ENCODE measurements around the gene XCR1. TPM values are rescaled to one million over a fixed set of nuclear protein-coding genes. Genes with fewer than 3 reads are reported as not detected.

XCR1 gene
- total and polyA plus RNA-seq, 2 experiments from 2014 or later: not detected

DNA sequence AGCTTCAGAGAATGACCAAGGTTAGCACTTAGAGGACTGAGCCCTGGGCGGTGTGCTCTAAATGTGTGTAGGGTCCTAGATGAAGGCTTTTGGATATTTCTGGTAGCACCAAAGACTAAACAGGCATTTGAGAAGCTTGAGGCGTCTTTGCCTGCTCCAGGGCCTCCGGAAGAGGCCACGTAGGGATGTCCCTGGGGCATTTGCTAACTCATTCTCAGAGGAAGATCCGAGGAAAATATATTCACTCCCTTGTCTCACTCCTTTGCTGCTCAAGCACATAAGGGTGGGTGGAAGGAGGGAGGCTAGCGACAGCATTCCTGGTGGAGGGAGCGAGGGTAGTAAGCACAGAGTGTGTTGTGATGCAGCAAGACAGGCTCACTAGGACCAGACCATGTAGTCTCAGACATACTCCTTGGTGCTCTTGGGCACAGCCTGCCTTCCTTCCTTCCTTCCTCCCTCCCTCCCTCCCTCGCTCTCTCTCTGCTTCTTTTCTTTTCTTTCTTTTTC lies 38.5 kb upstream of the XCR1 start (continued):
- TF ChIP-seq, protein P1, sequence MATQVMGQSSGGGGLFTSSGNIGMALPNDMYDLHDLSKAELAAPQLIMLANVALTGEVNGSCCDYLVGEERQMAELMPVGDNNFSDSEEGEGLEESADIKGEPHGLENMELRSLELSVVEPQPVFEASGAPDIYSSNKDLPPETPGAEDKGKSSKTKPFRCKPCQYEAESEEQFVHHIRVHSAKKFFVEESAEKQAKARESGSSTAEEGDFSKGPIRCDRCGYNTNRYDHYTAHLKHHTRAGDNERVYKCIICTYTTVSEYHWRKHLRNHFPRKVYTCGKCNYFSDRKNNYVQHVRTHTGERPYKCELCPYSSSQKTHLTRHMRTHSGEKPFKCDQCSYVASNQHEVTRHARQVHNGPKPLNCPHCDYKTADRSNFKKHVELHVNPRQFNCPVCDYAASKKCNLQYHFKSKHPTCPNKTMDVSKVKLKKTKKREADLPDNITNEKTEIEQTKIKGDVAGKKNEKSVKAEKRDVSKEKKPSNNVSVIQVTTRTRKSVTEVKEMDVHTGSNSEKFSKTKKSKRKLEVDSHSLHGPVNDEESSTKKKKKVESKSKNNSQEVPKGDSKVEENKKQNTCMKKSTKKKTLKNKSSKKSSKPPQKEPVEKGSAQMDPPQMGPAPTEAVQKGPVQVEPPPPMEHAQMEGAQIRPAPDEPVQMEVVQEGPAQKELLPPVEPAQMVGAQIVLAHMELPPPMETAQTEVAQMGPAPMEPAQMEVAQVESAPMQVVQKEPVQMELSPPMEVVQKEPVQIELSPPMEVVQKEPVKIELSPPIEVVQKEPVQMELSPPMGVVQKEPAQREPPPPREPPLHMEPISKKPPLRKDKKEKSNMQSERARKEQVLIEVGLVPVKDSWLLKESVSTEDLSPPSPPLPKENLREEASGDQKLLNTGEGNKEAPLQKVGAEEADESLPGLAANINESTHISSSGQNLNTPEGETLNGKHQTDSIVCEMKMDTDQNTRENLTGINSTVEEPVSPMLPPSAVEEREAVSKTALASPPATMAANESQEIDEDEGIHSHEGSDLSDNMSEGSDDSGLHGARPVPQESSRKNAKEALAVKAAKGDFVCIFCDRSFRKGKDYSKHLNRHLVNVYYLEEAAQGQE (IDR thresholded peaks at IDR 0.05; ENCODE audit: unreplicated experiment): no peak

DNA sequence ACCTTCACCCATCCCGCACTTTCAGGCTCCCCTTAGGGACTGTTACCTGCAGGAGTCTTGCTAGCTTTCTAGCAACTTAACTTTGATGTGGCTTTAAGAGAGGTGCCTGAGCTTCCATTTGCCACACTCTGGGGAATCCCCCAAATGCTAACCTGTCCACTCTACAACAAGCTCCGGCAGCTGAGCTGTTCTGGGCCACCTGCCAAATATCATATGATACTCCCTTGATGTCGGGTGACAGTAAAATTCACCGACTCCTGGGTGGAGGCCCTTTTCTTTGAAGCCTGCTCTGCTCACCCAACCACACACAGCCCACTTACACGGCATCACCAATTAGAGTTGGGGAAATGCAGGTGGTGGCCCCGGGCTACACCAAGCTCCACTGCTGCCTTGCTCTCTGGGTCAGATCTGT lies 38.0 kb upstream of the XCR1 start:
- Histone ChIP-seq H3K4me3 (no peak overlapping the region), H3K27me3 (ENCODE audit: insufficient read depth) (no peaks in the 10 kb centered on the region), H3K4me1 (ENCODE audit: insufficient read depth) (peaks cover 8% of the 10 kb centered on the region; the same call in 1 of the 2 replicates), H3K9me2 (ENCODE audit: insufficient read depth) (peaks cover 11% of the 10 kb centered on the region; the same call in 1 of the 2 replicates), H3K4me2 (no peak overlapping the region), H4K20me1 (replicated peaks; ENCODE audit: insufficient read depth) (no peaks in the 10 kb centered on the region), H3F3A (replicated peaks; ENCODE audit: low read depth) (no peaks in the 10 kb centered on the region), H2AFZ (no peak overlapping the region), H3K79me2 (replicated peaks; ENCODE audit: insufficient read depth) (no peaks in the 10 kb centered on the region), H3K27ac (ENCODE audit: low read depth) (no peak overlapping the region), H3K36me3 (ENCODE audit: insufficient read depth) (no peaks in the 10 kb centered on the region)
- H3K27ac Mint-ChIP-seq: no peak overlapping the region
- peaks cover 13% of the 10 kb centered on the region for H3K4me1 Mint-ChIP-seq
- no peaks in the 10 kb centered on the region for H3K36me3 Mint-ChIP-seq (ENCODE audit: low read depth)
- H3K9me3 Mint-ChIP-seq: no peaks in the 10 kb centered on the region
- DNase-seq (ENCODE audit: low spot score): no peak
- H3K4me3 Mint-ChIP-seq: no peak overlapping the region
- peaks cover 3% of the 10 kb centered on the region for H3K27me3 Mint-ChIP-seq (ENCODE audit: insufficient read depth, low read depth, poor library complexity)
- ATAC-seq: no peak
- TF ChIP-seq ZNF331 (CRISPR knock-in tag; IDR thresholded peaks at IDR 0.05; ENCODE audit: low read depth) (no peak), STAT1 (IDR thresholded peaks at IDR 0.05; ENCODE audit: unreplicated experiment) (no peak), EZH2phosphoT487 (IDR thresholded peaks at IDR 0.05; ENCODE audit: unreplicated experiment) (no peak), CREB1 (CRISPR knock-in tag; IDR thresholded peaks at IDR 0.05; ENCODE audit: low read depth) (no peak), POLR2AphosphoS5 (IDR thresholded peaks at IDR 0.05; ENCODE audit: low read depth) (no peak), NANOG (IDR thresholded peaks at IDR 0.05; ENCODE audit: borderline replicate concordance) (no peak)
- TF ChIP-seq, protein P2, sequence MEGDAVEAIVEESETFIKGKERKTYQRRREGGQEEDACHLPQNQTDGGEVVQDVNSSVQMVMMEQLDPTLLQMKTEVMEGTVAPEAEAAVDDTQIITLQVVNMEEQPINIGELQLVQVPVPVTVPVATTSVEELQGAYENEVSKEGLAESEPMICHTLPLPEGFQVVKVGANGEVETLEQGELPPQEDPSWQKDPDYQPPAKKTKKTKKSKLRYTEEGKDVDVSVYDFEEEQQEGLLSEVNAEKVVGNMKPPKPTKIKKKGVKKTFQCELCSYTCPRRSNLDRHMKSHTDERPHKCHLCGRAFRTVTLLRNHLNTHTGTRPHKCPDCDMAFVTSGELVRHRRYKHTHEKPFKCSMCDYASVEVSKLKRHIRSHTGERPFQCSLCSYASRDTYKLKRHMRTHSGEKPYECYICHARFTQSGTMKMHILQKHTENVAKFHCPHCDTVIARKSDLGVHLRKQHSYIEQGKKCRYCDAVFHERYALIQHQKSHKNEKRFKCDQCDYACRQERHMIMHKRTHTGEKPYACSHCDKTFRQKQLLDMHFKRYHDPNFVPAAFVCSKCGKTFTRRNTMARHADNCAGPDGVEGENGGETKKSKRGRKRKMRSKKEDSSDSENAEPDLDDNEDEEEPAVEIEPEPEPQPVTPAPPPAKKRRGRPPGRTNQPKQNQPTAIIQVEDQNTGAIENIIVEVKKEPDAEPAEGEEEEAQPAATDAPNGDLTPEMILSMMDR (conservative IDR thresholded peaks at IDR 0.05; ENCODE audit: low read depth in 2 of 2): no peak
- TF ChIP-seq, protein P3, sequence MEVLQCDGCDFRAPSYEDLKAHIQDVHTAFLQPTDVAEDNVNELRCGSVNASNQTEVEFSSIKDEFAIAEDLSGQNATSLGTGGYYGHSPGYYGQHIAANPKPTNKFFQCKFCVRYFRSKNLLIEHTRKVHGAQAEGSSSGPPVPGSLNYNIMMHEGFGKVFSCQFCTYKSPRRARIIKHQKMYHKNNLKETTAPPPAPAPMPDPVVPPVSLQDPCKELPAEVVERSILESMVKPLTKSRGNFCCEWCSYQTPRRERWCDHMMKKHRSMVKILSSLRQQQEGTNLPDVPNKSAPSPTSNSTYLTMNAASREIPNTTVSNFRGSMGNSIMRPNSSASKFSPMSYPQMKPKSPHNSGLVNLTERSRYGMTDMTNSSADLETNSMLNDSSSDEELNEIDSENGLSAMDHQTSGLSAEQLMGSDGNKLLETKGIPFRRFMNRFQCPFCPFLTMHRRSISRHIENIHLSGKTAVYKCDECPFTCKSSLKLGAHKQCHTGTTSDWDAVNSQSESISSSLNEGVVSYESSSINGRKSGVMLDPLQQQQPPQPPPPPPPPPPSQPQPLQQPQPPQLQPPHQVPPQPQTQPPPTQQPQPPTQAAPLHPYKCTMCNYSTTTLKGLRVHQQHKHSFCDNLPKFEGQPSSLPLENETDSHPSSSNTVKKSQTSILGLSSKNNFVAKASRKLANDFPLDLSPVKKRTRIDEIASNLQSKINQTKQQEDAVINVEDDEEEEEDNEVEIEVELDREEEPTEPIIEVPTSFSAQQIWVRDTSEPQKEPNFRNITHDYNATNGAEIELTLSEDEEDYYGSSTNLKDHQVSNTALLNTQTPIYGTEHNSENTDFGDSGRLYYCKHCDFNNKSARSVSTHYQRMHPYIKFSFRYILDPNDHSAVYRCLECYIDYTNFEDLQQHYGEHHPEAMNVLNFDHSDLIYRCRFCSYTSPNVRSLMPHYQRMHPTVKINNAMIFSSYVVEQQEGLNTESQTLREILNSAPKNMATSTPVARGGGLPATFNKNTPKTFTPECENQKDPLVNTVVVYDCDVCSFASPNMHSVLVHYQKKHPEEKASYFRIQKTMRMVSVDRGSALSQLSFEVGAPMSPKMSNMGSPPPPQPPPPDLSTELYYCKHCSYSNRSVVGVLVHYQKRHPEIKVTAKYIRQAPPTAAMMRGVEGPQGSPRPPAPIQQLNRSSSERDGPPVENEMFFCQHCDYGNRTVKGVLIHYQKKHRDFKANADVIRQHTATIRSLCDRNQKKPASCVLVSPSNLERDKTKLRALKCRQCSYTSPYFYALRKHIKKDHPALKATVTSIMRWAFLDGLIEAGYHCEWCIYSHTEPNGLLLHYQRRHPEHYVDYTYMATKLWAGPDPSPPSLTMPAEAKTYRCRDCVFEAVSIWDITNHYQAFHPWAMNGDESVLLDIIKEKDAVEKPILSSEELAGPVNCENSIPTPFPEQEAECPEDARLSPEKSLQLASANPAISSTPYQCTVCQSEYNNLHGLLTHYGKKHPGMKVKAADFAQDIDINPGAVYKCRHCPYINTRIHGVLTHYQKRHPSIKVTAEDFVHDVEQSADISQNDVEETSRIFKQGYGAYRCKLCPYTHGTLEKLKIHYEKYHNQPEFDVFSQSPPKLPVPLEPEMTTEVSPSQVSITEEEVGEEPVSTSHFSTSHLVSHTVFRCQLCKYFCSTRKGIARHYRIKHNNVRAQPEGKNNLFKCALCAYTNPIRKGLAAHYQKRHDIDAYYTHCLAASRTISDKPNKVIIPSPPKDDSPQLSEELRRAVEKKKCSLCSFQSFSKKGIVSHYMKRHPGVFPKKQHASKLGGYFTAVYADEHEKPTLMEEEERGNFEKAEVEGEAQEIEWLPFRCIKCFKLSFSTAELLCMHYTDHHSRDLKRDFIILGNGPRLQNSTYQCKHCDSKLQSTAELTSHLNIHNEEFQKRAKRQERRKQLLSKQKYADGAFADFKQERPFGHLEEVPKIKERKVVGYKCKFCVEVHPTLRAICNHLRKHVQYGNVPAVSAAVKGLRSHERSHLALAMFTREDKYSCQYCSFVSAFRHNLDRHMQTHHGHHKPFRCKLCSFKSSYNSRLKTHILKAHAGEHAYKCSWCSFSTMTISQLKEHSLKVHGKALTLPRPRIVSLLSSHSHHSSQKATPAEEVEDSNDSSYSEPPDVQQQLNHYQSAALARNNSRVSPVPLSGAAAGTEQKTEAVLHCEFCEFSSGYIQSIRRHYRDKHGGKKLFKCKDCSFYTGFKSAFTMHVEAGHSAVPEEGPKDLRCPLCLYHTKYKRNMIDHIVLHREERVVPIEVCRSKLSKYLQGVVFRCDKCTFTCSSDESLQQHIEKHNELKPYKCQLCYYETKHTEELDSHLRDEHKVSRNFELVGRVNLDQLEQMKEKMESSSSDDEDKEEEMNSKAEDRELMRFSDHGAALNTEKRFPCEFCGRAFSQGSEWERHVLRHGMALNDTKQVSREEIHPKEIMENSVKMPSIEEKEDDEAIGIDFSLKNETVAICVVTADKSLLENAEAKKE (CRISPR knock-in tag; IDR thresholded peaks at IDR 0.05): no peak
- TF ChIP-seq, protein P1 (IDR thresholded peaks at IDR 0.05; ENCODE audit: unreplicated experiment): no peak
